HUES48 (cell line): Measurements from ENCODE around the gene SLC22A31.
"Not testable (repeated sequence)": the region's sequence is repeated elsewhere in the genome, so short reads cannot be mapped to it uniquely, and the experiment has no call there.

ENCODE experiments used
- H3K27ac ChIP-seq: one replicate; pipeline ENCODE4 v1.7.0; 2013; ENCODE audit warnings: low read depth, low read length, inconsistent platforms
- H3K27me3 ChIP-seq: 2 replicates; pipeline ENCODE4 v1.6.1; 2013; ENCODE audit warnings: mild to moderate bottlenecking, low read length; ENCODE audit not compliant: control insufficient read depth, insufficient read depth
- H3K36me3 ChIP-seq: 2 replicates; pipeline ENCODE4 v1.6.1; 2013; ENCODE audit warnings: low read length; ENCODE audit not compliant: control insufficient read depth, insufficient read depth
- H3K4me1 ChIP-seq: 2 replicates; pipeline ENCODE4 v1.6.1; 2013; ENCODE audit warnings: mild to moderate bottlenecking, low read length; ENCODE audit not compliant: control insufficient read depth, insufficient read depth
- H3K4me3 ChIP-seq: 2 replicates; pipeline ENCODE4 v1.5.1; 2013; ENCODE audit warnings: mild to moderate bottlenecking, low read depth, low read length
- H3K9ac ChIP-seq: 2 replicates; pipeline ENCODE4 v1.6.1; 2013; ENCODE audit warnings: mild to moderate bottlenecking, low read depth, low read length, moderate library complexity
- H3K9me3 ChIP-seq: 2 replicates; pipeline ENCODE4 v1.6.1; 2013; ENCODE audit warnings: low read length; ENCODE audit not compliant: control insufficient read depth, insufficient read depth

The SLC22A31 gene

DNA sequence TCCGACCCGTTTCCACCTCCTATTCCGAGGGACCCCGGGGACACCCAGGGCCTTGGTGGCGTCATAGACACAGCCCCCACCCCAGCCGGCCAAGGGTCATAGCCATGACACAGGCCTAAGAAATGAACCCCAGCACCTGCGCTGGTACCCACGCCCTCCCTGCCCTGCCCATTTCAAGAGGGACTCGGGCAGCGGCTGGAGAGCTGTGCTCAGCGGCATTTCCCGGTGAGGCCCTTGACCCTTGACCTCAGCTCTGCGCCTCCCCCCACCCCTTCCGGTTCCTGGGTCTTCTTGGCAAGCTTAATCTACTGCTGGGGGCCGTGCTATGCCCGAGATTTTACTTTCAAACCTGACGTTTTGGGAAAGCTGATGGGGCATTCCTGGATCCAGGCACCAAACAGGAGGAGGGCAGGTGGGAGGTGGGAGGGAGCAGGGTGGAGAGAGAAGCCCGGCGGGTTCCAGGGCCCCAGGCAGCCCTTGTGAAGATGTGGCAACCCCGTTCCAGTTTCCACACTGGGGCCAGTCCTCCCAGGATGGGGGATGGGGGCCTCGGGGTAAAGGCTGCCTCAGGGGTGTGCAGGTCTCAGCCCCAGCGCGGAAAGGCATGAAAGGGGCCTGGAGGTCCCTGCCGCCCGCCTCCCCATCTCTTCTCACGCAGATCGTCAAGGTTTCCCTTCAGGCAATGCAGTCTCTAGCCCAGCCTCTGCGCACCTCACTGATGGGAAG is at the start of gene SLC22A31:
SLC22A31 (minus strand) TSS at position 414 of the 726 bp plus-strand sequence; CDS start at position 378, 36 bp downstream.
- Histone ChIP-seq H3K4me1 (peaks cover 9% of the 10 kb centered on the region; the same call in 1 of the 2 replicates), H3K36me3 (no peaks in the 10 kb centered on the region), H3K27me3 (peaks cover 44% of the 10 kb centered on the region), H3K27ac (no peak within 1 kb of the TSS), H3K9me3 (no peaks in the 10 kb centered on the region), H3K9ac (no peak within 1 kb of the TSS), H3K4me3 (peak within 1 kb of the TSS; percentile 61)

DNA sequence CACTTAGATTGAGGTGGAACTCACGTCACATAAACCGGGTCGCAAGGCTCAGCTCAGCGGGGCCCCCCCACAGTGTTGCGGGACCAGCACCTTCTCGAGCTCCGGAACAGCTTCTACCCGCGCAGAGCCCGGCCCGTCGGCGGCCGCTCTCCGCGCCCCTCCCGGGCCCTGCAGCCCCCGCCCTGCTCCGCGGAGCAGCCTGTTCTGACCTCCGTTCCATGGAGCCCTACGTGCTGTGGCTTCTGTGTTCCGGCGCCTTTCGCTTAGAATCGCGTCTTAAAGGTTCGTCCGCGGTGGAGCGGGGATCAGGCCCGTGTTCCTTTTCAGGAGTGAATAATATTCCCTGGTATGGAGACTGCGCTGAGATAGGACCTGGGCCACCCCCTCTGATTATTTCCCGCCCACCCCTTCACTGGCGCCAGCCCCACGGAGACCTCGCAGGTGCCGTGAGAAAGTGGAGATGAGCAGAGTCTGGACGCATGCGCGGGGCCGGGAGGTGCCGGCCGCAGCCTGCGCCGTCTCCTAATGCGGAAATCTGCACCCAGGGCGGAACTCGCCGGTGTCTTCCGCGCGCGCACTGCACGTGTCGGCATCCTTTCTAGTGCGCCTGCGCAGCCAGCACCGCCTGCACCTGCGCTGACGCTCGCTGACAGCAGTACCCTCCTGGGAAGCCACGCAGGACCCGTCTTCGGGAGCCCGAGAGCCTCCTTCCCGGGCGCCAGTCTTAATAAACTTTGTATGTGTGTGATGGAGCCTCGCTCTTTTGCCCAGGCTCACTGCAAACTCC is 48.1 kb upstream of the SLC22A31 start:
- no peak overlapping the region for H3K27ac ChIP-seq
- peak overlapping the region; percentile 59 for H3K4me3 ChIP-seq
- no peaks in the 10 kb centered on the region for H3K9me3 ChIP-seq
- H3K9ac ChIP-seq: no peak overlapping the region
- H3K36me3 ChIP-seq: no peaks in the 10 kb centered on the region
- no peaks in the 10 kb centered on the region for H3K4me1 ChIP-seq
- H3K27me3 ChIP-seq: peaks cover 11% of the 10 kb centered on the region

DNA sequence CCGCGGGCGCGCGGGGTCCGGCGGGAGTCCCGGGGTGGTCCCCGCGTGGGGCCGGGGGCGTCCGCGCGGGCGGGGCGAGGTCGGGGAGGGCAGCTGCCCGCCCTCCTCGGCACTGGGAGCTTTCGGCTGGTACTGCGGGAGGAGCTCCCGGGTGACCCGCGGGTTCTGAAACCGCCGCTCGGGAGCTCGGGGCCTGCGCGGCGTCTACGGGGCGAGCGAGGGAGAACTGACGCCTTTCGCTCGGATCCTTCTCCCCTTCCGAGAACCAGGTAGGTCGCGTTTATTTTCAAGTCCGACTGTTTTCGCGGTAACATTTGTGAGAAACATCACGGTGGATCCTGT is 47.4 kb upstream of the SLC22A31 start:
- peak overlapping the region; percentile 59 for H3K4me3 ChIP-seq
- H3K27me3 ChIP-seq: peaks cover 11% of the 10 kb centered on the region
- H3K27ac ChIP-seq, H3K9me3 ChIP-seq, H3K4me1 ChIP-seq, H3K9ac ChIP-seq, H3K36me3 ChIP-seq: not testable (repeated sequence)

DNA sequence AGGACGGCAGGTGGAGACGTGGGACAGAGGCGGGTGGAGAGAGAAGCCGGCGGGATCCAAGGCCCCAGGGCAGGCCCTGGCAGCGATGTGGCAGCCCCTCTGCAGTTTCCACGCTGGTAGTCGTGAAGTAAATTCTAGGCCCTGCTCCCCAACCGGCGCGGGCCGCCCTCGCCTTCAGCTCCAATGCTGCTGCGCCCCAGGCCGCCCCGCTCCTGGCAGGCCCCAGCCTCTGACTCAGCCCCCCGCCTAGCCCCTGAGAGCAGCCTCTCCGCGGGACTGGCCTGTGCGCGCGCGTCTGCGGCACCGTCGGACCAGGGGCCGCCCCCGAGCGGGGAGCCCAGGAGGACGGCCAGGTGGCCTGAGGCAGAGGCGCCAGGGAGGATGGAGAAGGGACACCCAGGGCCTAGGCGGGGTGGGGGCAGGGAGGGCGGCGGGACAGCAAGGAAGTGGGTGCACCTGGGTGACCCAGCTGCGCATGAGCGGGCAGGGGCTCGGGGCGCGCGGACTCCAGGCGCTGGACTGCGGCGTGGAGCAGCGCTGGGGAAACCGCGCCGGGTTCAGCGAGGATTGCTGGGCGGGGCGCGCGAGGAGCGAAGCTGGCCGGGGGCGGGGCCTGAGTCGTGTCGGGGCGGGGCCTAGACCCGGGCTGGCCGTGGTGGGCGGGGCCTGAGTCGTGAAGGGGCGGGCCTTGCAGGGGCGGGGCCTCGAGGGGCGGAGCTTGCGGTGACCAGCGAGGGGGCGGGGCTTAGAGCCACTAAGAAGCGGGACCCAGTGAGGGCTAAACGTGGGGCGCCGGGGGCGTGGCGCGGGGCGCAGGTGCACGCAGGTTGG is 46.8 kb upstream of the SLC22A31 start:
- Histone ChIP-seq H3K4me1 (no peaks in the 10 kb centered on the region), H3K27me3 (peaks cover 11% of the 10 kb centered on the region), H3K4me3 (peak overlapping the region; percentile 66), H3K27ac (no peak overlapping the region), H3K9me3 (no peaks in the 10 kb centered on the region), H3K9ac (no peak overlapping the region), H3K36me3 (no peaks in the 10 kb centered on the region)

DNA sequence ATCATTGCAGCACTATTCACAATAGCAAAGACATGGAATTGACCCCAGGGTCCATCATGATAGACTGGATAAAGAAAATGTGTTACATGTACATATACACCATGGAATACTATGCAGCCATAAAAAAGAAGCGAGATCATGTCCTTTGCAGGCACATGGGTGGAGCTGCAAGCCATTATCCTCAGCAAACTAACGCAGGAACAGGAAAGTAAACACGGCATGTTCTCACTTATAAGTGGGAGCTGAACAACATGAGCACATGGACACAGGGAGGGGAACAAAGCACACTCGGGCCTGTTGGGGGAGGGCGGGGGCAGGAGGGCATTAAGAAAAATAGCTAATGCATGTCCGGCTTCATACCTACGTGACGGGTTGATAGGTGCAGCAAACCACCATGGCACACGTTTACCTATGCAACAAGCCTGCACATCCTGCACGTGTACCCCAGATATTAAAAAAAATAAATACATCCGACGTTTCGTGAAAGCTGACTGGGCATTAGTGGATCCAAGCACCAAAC is 46.1 kb upstream of the SLC22A31 start:
- Histone ChIP-seq H3K4me3 (peak overlapping the region; percentile 66), H3K9me3 (no peaks in the 10 kb centered on the region), H3K27me3 (peaks cover 11% of the 10 kb centered on the region), H3K36me3 (no peaks in the 10 kb centered on the region), H3K4me1 (no peaks in the 10 kb centered on the region), H3K9ac (no peak overlapping the region), H3K27ac (no peak overlapping the region)

DNA sequence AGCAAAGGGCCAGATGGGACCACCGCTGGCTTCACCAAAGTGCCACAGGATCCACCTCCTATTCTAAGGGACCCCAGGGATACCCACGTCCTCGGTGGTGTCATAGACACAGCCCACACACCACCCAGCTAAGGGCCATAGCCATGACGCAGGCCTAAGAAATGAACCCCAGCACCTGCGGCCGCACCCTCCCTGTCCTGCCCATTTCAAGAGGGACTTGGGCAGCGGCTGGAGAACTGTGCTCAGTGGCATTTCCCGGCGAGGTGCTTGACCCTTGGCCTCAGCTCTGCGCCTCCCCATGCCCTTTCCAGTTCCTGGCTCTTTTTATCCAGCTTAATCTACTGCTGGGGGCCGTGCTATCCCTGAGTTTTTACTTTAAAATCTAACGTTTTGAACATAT is 44.4 kb upstream of the SLC22A31 start:
- H3K4me3 ChIP-seq: no peak overlapping the region
- no peaks in the 10 kb centered on the region for H3K4me1 ChIP-seq
- no peak overlapping the region for H3K27ac ChIP-seq
- no peaks in the 10 kb centered on the region for H3K36me3 ChIP-seq
- H3K27me3 ChIP-seq: peaks cover 11% of the 10 kb centered on the region
- H3K9ac ChIP-seq: no peak overlapping the region
- H3K9me3 ChIP-seq: no peaks in the 10 kb centered on the region

DNA sequence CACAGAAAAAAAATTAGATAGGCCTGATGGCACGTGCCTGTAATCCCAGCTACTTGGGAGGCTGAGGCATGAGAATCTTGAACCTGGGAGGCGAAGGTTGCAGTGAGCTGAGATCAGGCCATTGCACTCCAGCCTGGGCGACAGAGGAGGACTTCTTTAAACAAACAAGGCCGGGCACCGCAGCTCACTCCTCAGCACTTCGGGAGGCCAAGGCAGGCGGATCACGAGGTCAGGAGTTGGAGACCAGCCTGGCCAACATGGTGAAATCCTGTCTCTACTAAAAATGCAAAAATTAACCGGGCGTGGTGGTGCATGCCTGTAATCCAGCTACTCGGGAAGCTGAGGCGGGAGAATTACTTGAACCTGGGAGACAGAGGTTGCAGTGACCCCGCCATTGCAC is 43.9 kb upstream of the SLC22A31 start:
- not testable (repeated sequence) for H3K9ac ChIP-seq, H3K9me3 ChIP-seq, H3K4me3 ChIP-seq, H3K27ac ChIP-seq, H3K4me1 ChIP-seq, H3K36me3 ChIP-seq
- H3K27me3 ChIP-seq: peaks cover 11% of the 10 kb centered on the region

DNA sequence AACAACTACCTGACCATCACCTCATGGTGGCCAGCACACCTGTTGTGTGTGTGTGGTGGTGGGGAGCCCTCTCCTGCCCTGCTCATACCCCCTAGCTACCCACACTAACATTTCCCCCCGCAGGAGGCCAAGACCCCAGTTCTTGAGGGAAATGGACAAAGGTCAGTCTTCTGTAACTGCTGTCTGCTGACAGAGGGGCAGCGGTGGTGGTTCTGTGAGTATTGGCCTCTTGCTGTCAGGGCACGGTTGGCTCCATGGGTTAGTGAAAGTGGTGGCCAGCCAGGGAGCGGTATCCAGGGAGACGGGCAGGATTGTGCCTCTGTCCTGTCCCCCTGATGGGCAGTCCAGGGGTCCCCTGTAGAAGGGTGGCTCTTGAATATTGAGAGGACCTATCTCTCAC is 43.3 kb upstream of the SLC22A31 start:
- no peaks in the 10 kb centered on the region for H3K9me3 ChIP-seq
- H3K4me1 ChIP-seq: no peaks in the 10 kb centered on the region

DNA sequence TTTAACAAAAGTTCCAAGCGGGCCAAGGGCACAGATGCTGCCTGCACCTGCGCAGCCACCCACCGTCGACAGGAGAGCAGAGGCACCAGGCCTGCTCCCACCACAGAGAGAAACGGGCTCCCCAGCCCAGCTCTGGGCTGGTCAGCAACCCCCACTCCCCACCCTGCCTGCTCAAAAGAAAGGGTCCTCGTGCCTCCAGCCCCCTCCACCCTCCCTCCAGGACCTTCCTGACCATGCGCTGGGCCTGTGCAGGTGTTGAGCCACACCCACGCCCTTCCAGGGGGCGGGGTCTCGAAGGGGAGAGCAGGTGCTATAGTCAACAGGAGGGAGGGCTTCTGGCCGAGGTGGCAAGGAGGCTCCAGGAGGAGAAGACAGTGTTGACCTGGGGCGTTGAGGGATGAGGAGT is 42.5 kb upstream of the SLC22A31 start:
- no peak overlapping the region for H3K27ac ChIP-seq
- no peak overlapping the region for H3K4me3 ChIP-seq
- no peak overlapping the region for H3K9ac ChIP-seq
- H3K4me1 ChIP-seq: no peaks in the 10 kb centered on the region
- no peaks in the 10 kb centered on the region for H3K9me3 ChIP-seq
- 0 out of 2 replicates have a peak, but pooled peaks cover under 1% of the 10 kb centered on the region for H3K27me3 ChIP-seq
- no peaks in the 10 kb centered on the region for H3K36me3 ChIP-seq

More for the DNA sequence above, 43.3 kb upstream of the SLC22A31 start:
- Histone ChIP-seq H3K36me3 (no peaks in the 10 kb centered on the region), H3K4me3 (no peak overlapping the region), H3K27ac (no peak overlapping the region), H3K9ac (no peak overlapping the region), H3K27me3 (peaks cover 9% of the 10 kb centered on the region)

DNA sequence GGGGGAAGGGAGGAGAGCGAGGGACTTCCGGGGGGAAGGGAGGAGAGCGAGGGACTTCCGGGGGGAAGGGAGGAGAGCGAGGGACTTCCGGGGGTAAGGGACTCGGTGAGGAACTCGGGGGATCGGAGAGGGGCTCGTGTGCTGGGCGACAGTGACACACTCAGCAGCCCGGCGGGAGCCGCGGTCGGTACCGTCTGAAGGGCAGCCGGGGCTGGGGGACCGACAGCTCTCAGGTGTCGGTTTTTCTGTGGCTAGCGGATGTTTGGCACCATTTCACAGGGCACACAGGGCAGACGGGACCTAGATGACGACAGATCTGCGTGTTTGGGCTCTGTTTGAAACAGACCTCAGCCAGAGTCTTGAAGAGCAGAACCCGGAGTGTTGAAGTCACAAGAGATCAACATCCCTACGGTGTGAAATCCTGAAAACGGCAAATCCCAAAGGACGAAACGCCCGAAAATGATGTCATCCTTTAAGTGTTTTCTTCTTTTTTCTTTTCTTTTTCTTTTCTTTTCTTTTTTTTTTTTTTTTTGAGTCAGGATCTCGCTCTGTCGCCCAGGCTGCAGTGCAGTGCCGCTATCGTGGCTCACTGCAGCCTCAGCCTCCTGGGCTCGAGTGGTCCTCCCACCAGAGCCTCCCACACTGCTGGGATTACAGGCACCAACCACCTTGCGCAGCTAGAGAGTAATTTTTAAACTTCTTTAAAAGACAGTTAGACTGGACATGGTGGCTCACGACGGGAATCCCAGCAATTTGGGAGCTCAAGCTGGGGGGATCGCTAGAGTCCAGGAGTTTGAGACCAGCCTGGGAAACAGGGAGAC is 41.1 kb upstream of the SLC22A31 start:
- H3K27ac ChIP-seq: peak overlapping the region; percentile 93

More for the DNA sequence above, 41.1 kb upstream of the SLC22A31 start:
- no peaks in the 10 kb centered on the region for H3K4me1 ChIP-seq
- peak overlapping the region; percentile 76 for H3K9ac ChIP-seq
- H3K9me3 ChIP-seq: no peaks in the 10 kb centered on the region
- H3K4me3 ChIP-seq: peak overlapping the region; percentile 78
- H3K27me3 ChIP-seq: no peaks in the 10 kb centered on the region
- H3K36me3 ChIP-seq: no peaks in the 10 kb centered on the region
